ENCODE measurements around the gene RAB36. TPM values are rescaled to one million over a fixed set of nuclear protein-coding genes. Genes with fewer than 3 reads are reported as not detected.

RAB36 gene
- total and polyA plus RNA-seq, 9 of the 15 experiments (the other 6 are each of a cell fraction or from before 2014, with no cell fraction given), result 0.04 to 0.50 (median 0.08) TPM; not detected in 3

DNA sequence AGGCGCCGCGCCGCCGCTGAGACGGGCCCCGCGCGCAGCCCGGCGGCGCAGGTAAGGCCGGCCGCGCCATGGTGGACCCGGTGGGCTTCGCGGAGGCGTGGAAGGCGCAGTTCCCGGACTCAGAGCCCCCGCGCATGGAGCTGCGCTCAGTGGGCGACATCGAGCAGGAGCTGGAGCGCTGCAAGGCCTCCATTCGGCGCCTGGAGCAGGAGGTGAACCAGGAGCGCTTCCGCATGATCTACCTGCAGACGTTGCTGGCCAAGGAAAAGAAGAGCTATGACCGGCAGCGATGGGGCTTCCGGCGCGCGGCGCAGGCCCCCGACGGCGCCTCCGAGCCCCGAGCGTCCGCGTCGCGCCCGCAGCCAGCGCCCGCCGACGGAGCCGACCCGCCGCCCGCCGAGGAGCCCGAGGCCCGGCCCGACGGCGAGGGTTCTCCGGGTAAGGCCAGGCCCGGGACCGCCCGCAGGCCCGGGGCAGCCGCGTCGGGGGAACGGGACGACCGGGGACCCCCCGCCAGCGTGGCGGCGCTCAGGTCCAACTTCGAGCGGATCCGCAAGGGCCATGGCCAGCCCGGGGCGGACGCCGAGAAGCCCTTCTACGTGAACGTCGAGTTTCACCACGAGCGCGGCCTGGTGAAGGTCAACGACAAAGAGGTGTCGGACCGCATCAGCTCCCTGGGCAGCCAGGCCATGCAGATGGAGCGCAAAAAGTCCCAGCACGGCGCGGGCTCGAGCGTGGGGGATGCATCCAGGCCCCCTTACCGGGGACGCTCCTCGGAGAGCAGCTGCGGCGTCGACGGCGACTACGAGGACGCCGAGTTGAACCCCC, 35.8 kb downstream of the RAB36 start:
- peaks cover 41% of the 10 kb centered on the region for H3K36me3 ChIP-seq (ENCODE audit: control insufficient read depth, insufficient read depth, low read length)
- H3K9ac ChIP-seq (ENCODE audit: insufficient read depth in 1 of 2, low read depth in 2 of 2, low read length in 2 of 2), result peak overlapping the region; percentile 62 to 95
- WGBS (ENCODE audit: insufficient coverage, low coverage, missing lambda C conversion rate), result 17% methylated on average over 112 of the region's 112 CpGs
- H3K4me2 ChIP-seq (ENCODE audit: insufficient read depth, low read length), result peak overlapping the region; percentile 80
- BruUV-seq (replicated peaks), result no TSS peak
- peaks cover 42% of the 10 kb centered on the region for H4K20me1 ChIP-seq (replicated peaks; ENCODE audit: control insufficient read depth, insufficient read depth, low read length)
- H3K27ac ChIP-seq (ENCODE audit: extremely low read depth, low read depth, low read length), result peak overlapping the region; percentile 66
- H3K27me3 ChIP-seq (ENCODE audit: control insufficient read depth in 2 of 2, insufficient read depth in 2 of 2, low read length in 2 of 2), result no peaks in the 10 kb centered on the region
- H3K4me1 ChIP-seq (replicated peaks in 1 of 2; ENCODE audit: control insufficient read depth in 2 of 2, insufficient read depth in 2 of 2, low read length in 2 of 2), result peaks cover 72 to 85% of the 10 kb centered on the region in 2 experiments
- FAIRE-seq (no peak), DNase-seq (ENCODE audit: extremely low read depth in 1 of 4, low spot score in 3 of 4) (peak; percentile 87 to 97 (median 94)), ATAC-seq (no peak)
- H3K79me2 ChIP-seq (ENCODE audit: control insufficient read depth, insufficient read depth, low read length), result peaks cover 54% of the 10 kb centered on the region
- H2AFZ ChIP-seq (ENCODE audit: low read depth, low read length), result peak overlapping the region; percentile 87
- CTCF ChIA-PET (ENCODE audit: low intra/inter-chr PET ratio), result interaction anchor here (1.2 to 11.5 kb wide), 4 partner anchors 24 to 222 kb away, joined by 3 to 800 read pairs (median 6); no protein-coding TSS in a partner anchor
- H3K4me3 ChIP-seq, result peak overlapping the region; percentile 46
- peaks cover 43% of the 10 kb centered on the region for H3K9me1 ChIP-seq (ENCODE audit: control insufficient read depth, insufficient read depth, low read length)
- POLR2A ChIA-PET, result interaction anchor here (0.6 to 86.5 kb wide), 15 partner anchors 5 to 332 kb away, joined by 3 to 3476 read pairs (median 11); partner anchors contain the start of genes BCR, RAB36 and RSPH14
- in situ Hi-C loops (cut with MboI) (no loop called here), intact Hi-C loops (cut with micrococcal nuclease) (loop anchor here (1.0 kb wide), 1 partner anchor 36 kb away; the partner anchor contains the start of gene RAB36)
- peaks cover 10% of the 10 kb centered on the region for H3K9me3 ChIP-seq (replicated peaks; ENCODE audit: control insufficient read depth, insufficient read depth, low read depth, low read length)
- TF ChIP-seq, protein P1, sequence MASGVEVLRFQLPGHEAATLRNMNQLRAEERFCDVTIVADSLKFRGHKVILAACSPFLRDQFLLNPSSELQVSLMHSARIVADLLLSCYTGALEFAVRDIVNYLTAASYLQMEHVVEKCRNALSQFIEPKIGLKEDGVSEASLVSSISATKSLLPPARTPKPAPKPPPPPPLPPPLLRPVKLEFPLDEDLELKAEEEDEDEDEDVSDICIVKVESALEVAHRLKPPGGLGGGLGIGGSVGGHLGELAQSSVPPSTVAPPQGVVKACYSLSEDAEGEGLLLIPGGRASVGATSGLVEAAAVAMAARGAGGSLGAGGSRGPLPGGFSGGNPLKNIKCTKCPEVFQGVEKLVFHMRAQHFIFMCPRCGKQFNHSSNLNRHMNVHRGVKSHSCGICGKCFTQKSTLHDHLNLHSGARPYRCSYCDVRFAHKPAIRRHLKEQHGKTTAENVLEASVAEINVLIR (CRISPR knock-in tag; IDR thresholded peaks at IDR 0.05), result no peak
- TF ChIP-seq, protein P2, sequence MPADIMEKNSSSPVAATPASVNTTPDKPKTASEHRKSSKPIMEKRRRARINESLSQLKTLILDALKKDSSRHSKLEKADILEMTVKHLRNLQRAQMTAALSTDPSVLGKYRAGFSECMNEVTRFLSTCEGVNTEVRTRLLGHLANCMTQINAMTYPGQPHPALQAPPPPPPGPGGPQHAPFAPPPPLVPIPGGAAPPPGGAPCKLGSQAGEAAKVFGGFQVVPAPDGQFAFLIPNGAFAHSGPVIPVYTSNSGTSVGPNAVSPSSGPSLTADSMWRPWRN (IDR thresholded peaks at IDR 0.05; ENCODE audit: low read depth), result no peak
- TF ChIP-seq, protein P3, sequence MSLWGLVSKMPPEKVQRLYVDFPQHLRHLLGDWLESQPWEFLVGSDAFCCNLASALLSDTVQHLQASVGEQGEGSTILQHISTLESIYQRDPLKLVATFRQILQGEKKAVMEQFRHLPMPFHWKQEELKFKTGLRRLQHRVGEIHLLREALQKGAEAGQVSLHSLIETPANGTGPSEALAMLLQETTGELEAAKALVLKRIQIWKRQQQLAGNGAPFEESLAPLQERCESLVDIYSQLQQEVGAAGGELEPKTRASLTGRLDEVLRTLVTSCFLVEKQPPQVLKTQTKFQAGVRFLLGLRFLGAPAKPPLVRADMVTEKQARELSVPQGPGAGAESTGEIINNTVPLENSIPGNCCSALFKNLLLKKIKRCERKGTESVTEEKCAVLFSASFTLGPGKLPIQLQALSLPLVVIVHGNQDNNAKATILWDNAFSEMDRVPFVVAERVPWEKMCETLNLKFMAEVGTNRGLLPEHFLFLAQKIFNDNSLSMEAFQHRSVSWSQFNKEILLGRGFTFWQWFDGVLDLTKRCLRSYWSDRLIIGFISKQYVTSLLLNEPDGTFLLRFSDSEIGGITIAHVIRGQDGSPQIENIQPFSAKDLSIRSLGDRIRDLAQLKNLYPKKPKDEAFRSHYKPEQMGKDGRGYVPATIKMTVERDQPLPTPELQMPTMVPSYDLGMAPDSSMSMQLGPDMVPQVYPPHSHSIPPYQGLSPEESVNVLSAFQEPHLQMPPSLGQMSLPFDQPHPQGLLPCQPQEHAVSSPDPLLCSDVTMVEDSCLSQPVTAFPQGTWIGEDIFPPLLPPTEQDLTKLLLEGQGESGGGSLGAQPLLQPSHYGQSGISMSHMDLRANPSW (CRISPR knock-in tag; IDR thresholded peaks at IDR 0.05), result peak; percentile 98
- TF ChIP-seq HMGXB4 (CRISPR knock-in tag; IDR thresholded peaks at IDR 0.05), result peak; percentile 97
- no peak for TF ChIP-seq DPF2 (IDR thresholded peaks at IDR 0.05)
- no peak for TF ChIP-seq ZNF184 (CRISPR knock-in tag; IDR thresholded peaks at IDR 0.05)
- TF ChIP-seq E2F1 (CRISPR knock-in tag; IDR thresholded peaks at IDR 0.05), result peak; percentile 70
- no peak for TF ChIP-seq ZNF561 (CRISPR knock-in tag; conservative IDR thresholded peaks at IDR 0.05)
- no peak for TF ChIP-seq MBD1 (CRISPR knock-in tag; IDR thresholded peaks at IDR 0.05)

All from K562 (cell line).